Sigmoid colon (tissue), 7 donors: ENCODE measurements around the gene PDGFA. TPM values are rescaled to one million over a fixed set of nuclear protein-coding genes. Genes with fewer than 3 reads are reported as not detected.

ENCODE experiments used
- DNase-seq: peaks from one replicate; pipeline ENCODE4 v3.0.0-alpha.2; 2019
- H3K27ac ChIP-seq, 4 donors: fragments of 200-600 bp; sonication (generic); one replicate each; pipeline ENCODE4 v1.5.1; 2016 to 2019; ENCODE audit warnings: mild to moderate bottlenecking in 1 of 4
- H3K27me3 ChIP-seq, 3 donors: fragments of 200-600 bp; sonication (generic); one replicate each; pipeline ENCODE4 v1.5.1; 2019; ENCODE audit warnings: mild to moderate bottlenecking in 1 of 3
- H3K36me3 ChIP-seq, 4 donors: fragments of 200-600 bp; sonication (generic); one replicate each; pipeline ENCODE4 v1.5.1; 2016 to 2019
- H3K4me1 ChIP-seq, 4 donors: fragments of 200-600 bp; sonication (generic); one replicate each; pipeline ENCODE4 v1.5.1; 2017 to 2019
- H3K4me3 ChIP-seq, 4 donors: fragments of 200-600 bp; sonication (generic); one replicate each; pipeline ENCODE4 v1.5.1; 2017 to 2019; ENCODE audit warnings: mild to moderate bottlenecking in 2 of 4, moderate library complexity in 1 of 4
- H3K9me3 ChIP-seq, 4 donors: fragments of 200-600 bp in 3 of 4; sonication (generic) in 3 of 4; one replicate each; pipeline versions ENCODE4 v1.5.1 to v1.6.1; 2013 to 2019
- EP300 ChIP-seq, 4 donors: sonication (generic); formaldehyde crosslinking; IDR thresholded peaks; one replicate each; pipeline ENCODE4 v1.6.1; 2017; ENCODE audit warnings: antibody characterized with exemption in 4 of 4
- POLR2A ChIP-seq, 2 donors: fragments of 450-650 bp; IDR thresholded peaks; one replicate each; pipeline ENCODE4 v1.6.1; 2016; ENCODE audit warnings: antibody characterized with exemption in 2 of 2, mild to moderate bottlenecking in 2 of 2, moderate library complexity in 2 of 2
- POLR2AphosphoS5 ChIP-seq, 4 donors: sonication (generic); formaldehyde crosslinking; IDR thresholded peaks; one replicate each; pipeline ENCODE4 v1.6.1; 2017; ENCODE audit warnings: antibody characterized with exemption in 4 of 4
- WGBS, 2 donors: extraction: QIAGEN DNeasy Blood & Tissue Kit; methylation state at CpG; one replicate each; pipeline ENCODE4 v1.1.7; 2013; 5-methylcytosine and 5-hydroxymethylcytosine counted together
- intact Hi-C: fragments of 100-400 bp; cut with DNase I; formaldehyde crosslinking; loops from one replicate; pipeline ENCODE4 v1.15.1; 2023
- polyA plus RNA-seq, 3 donors: library from polyadenylated mRNA; stranded (reverse); fragments of 200-250 nt; gene quantifications; one replicate each; pipeline ENCODE4 v1.2.3, GENCODE V29; 2013
- total RNA-seq, 4 donors: library from RNA; depleted of rRNA; stranded (reverse); fragments of >200 nt; gene quantifications; one replicate each; pipeline ENCODE4 v1.1.0, GENCODE V29; 2016
- TF ChIP-seq, protein P1 (sequence below), 4 experiments: fragments of 450-650 bp in 3 of 4; fragments of 200-600 bp in 1 of 4; IDR thresholded peaks; one replicate each; pipeline ENCODE4 v1.5.1; 2016 to 2019; ENCODE audit warnings: antibody characterized with exemption in 4 of 4, mild to moderate bottlenecking in 3 of 4, moderate library complexity in 2 of 4
- donor health status: healthy with polysubstance abuse.
- donor health status: Bipolar disorder and iron deficiency.
- donor health status: healthy.

The PDGFA gene
- total and polyA plus RNA-seq, 7 donors: 19.7 to 38.5 (median 33.9) TPM

GRCh38 chr7:482521-483083, 37.0 kb downstream of the PDGFA start:
- intact Hi-C loops: no loop called here
- WGBS, 2 donors: 96 to 97% methylated on average over 1 of the region's 1 CpG
- peaks cover 0 to 5% (median 0%) of the 10 kb centered on the region in 3 donors for H3K27me3 ChIP-seq
- no peak overlapping the region for H3K4me3 ChIP-seq
- no peaks in the 10 kb centered on the region for H3K36me3 ChIP-seq
- TF ChIP-seq POLR2AphosphoS5 (IDR thresholded peaks at IDR 0.05) (no peak), EP300 (IDR thresholded peaks at IDR 0.05) (no peak), POLR2A (IDR thresholded peaks at IDR 0.05) (no peak)
- TF ChIP-seq, protein P1, sequence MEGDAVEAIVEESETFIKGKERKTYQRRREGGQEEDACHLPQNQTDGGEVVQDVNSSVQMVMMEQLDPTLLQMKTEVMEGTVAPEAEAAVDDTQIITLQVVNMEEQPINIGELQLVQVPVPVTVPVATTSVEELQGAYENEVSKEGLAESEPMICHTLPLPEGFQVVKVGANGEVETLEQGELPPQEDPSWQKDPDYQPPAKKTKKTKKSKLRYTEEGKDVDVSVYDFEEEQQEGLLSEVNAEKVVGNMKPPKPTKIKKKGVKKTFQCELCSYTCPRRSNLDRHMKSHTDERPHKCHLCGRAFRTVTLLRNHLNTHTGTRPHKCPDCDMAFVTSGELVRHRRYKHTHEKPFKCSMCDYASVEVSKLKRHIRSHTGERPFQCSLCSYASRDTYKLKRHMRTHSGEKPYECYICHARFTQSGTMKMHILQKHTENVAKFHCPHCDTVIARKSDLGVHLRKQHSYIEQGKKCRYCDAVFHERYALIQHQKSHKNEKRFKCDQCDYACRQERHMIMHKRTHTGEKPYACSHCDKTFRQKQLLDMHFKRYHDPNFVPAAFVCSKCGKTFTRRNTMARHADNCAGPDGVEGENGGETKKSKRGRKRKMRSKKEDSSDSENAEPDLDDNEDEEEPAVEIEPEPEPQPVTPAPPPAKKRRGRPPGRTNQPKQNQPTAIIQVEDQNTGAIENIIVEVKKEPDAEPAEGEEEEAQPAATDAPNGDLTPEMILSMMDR (IDR thresholded peaks at IDR 0.05): no peak
- no peak overlapping the region for H3K27ac ChIP-seq
- no peaks in the 10 kb centered on the region for H3K4me1 ChIP-seq
- H3K9me3 ChIP-seq: no peaks in the 10 kb centered on the region
- DNase-seq: no peak

- intact Hi-C loops: no loop called here
- peak; percentile 41 for DNase-seq
- H3K36me3 ChIP-seq: no peaks in the 10 kb centered on the region
- H3K27me3 ChIP-seq: peaks cover 0 to 5% (median 0%) of the 10 kb centered on the region in 3 donors
- TF ChIP-seq POLR2A (IDR thresholded peaks at IDR 0.05) (no peak), EP300 (IDR thresholded peaks at IDR 0.05) (no peak), POLR2AphosphoS5 (IDR thresholded peaks at IDR 0.05) (no peak)
- TF ChIP-seq, protein P1 (IDR thresholded peaks at IDR 0.05): no peak
- no peak overlapping the region for H3K27ac ChIP-seq
- H3K4me3 ChIP-seq: no peak overlapping the region
- no peaks in the 10 kb centered on the region for H3K9me3 ChIP-seq
- H3K4me1 ChIP-seq: no peaks in the 10 kb centered on the region
- 80 to 89% methylated on average over 15 of the region's 15 CpGs for WGBS, 2 donors
Measured at GRCh38 chr7:481219-481930, 38.3 kb downstream of the PDGFA start.

- 48 to 70% methylated on average over 14 of the region's 14 CpGs for WGBS, 2 donors
- Histone ChIP-seq H3K9me3 (no peaks in the 10 kb centered on the region), H3K27ac (no peak overlapping the region), H3K4me1 (no peaks in the 10 kb centered on the region), H3K27me3 (peaks cover 0 to 5% (median 0%) of the 10 kb centered on the region in 3 donors), H3K36me3 (no peaks in the 10 kb centered on the region), H3K4me3 (no peak overlapping the region)
- TF ChIP-seq POLR2AphosphoS5 (IDR thresholded peaks at IDR 0.05): no peak
- TF ChIP-seq, protein P1 (IDR thresholded peaks at IDR 0.05): no peak
- no peak for TF ChIP-seq EP300 (IDR thresholded peaks at IDR 0.05)
- TF ChIP-seq POLR2A (IDR thresholded peaks at IDR 0.05): no peak
- intact Hi-C loops: no loop called here
- DNase-seq: peak; percentile 60
Measured at GRCh38 chr7:480531-481218, 39.0 kb downstream of the PDGFA start.

DNA sequence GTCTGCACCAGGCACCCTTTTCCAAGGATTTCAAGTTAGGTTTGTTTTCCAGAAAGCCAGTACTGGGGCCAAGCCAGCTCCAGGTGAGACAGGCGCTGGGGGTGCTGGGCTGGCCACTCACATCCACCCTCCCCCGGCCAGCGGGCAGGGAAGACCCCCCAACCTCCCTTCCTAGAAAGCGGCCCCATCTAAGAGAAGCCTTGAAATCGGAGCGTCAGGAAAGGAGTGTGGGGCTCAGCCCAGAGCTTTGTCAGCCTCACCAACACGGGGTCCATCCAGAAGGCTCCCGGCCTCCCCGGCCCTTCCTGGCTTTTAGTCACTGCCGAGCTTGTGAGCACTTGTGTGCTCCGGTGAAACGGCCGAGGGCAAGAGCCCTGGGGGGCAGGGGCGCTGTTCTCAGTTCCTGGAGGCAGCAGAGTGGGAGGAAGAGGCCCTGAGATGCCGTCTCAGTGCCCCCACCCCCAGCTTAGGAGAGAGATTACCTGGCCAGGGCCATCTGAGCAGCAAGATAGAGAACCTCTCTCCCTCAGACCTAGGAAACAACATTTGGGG, 39.6 kb downstream of the PDGFA start:
- intact Hi-C loops: no loop called here
- Histone ChIP-seq H3K27me3 (peaks cover 0 to 5% (median 0%) of the 10 kb centered on the region in 3 donors), H3K4me3 (no peak overlapping the region), H3K4me1 (no peaks in the 10 kb centered on the region), H3K36me3 (no peaks in the 10 kb centered on the region), H3K27ac (no peak overlapping the region), H3K9me3 (no peaks in the 10 kb centered on the region)
- DNase-seq: peak; percentile 48
- no peak for TF ChIP-seq POLR2A (IDR thresholded peaks at IDR 0.05)
- TF ChIP-seq EP300 (IDR thresholded peaks at IDR 0.05): no peak
- no peak for TF ChIP-seq POLR2AphosphoS5 (IDR thresholded peaks at IDR 0.05)
- TF ChIP-seq, protein P1 (IDR thresholded peaks at IDR 0.05): no peak
- 80 to 82% methylated on average over 15 of the region's 15 CpGs for WGBS, 2 donors
